Measurements from ENCODE around the gene ISLR. TPM values are rescaled to one million over a fixed set of nuclear protein-coding genes. Genes with fewer than 3 reads are reported as not detected.

ISLR gene
- total RNA-seq, 1 donor from 2014 or later, result not detected

GRCh38 chr15:74170071-74170844, 3.3 kb upstream of the ISLR start:
- H3K4me1 Mint-ChIP-seq, result no peaks in the 10 kb centered on the region
- no peak for ATAC-seq (ENCODE audit: low read depth)
- H3K27me3 Mint-ChIP-seq, result peaks cover 3% of the 10 kb centered on the region
- TF ChIP-seq CTCF (IDR thresholded peaks at IDR 0.05), result no peak
- no peak for DNase-seq
- no peaks in the 10 kb centered on the region for H3K36me3 Mint-ChIP-seq (ENCODE audit: low read depth)
- CTCF ChIA-PET, result no interaction called here
- no peak overlapping the region for H3K27ac Mint-ChIP-seq
- no peak overlapping the region for H3K4me3 Mint-ChIP-seq
- H3K9me3 Mint-ChIP-seq, result no peaks in the 10 kb centered on the region
- intact Hi-C loops (cut with micrococcal nuclease), result no loop called here
- POLR2A ChIA-PET, result no interaction called here

GRCh38 chr15:74170875-74171578, 2.5 kb upstream of the ISLR start:
- no peak for ATAC-seq (ENCODE audit: low read depth)
- TF ChIP-seq CTCF (IDR thresholded peaks at IDR 0.05), result no peak
- no peaks in the 10 kb centered on the region for H3K36me3 Mint-ChIP-seq (ENCODE audit: low read depth)
- H3K9me3 Mint-ChIP-seq, result no peaks in the 10 kb centered on the region
- ChIA-PET POLR2A (no interaction called here), CTCF (no interaction called here)
- H3K4me1 Mint-ChIP-seq, result no peaks in the 10 kb centered on the region
- H3K4me3 Mint-ChIP-seq, result no peak overlapping the region
- no peak overlapping the region for H3K27ac Mint-ChIP-seq
- peaks cover 3% of the 10 kb centered on the region for H3K27me3 Mint-ChIP-seq
- intact Hi-C loops (cut with micrococcal nuclease), result no loop called here
- no peak for DNase-seq

GRCh38 chr15:74171965-74172541, 1.5 kb upstream of the ISLR start:
- intact Hi-C loops (cut with micrococcal nuclease), result no loop called here
- H3K27ac Mint-ChIP-seq, result no peak overlapping the region
- no peak for TF ChIP-seq CTCF (IDR thresholded peaks at IDR 0.05)
- no peak overlapping the region for H3K4me3 Mint-ChIP-seq
- DNase-seq, result no peak
- no peaks in the 10 kb centered on the region for H3K36me3 Mint-ChIP-seq (ENCODE audit: low read depth)
- peaks cover 3% of the 10 kb centered on the region for H3K27me3 Mint-ChIP-seq
- ChIA-PET CTCF (no interaction called here), POLR2A (no interaction called here)
- no peak for ATAC-seq (ENCODE audit: low read depth)
- no peaks in the 10 kb centered on the region for H3K9me3 Mint-ChIP-seq
- H3K4me1 Mint-ChIP-seq, result no peaks in the 10 kb centered on the region

- ATAC-seq (ENCODE audit: low read depth), result no peak
- H3K27me3 Mint-ChIP-seq, result peaks cover 4% of the 10 kb centered on the region
- TF ChIP-seq CTCF (IDR thresholded peaks at IDR 0.05), result no peak
- H3K4me3 Mint-ChIP-seq, result no peak overlapping the region
- intact Hi-C loops (cut with micrococcal nuclease), result no loop called here
- ChIA-PET POLR2A (no interaction called here), CTCF (no interaction called here)
- DNase-seq, result no peak
- H3K27ac Mint-ChIP-seq, result no peak overlapping the region
- H3K9me3 Mint-ChIP-seq, result no peaks in the 10 kb centered on the region
- H3K36me3 Mint-ChIP-seq (ENCODE audit: low read depth), result no peaks in the 10 kb centered on the region
- no peaks in the 10 kb centered on the region for H3K4me1 Mint-ChIP-seq
These were observed 670 bp upstream of the ISLR start for GRCh38 chr15:74172701-74173379.
